Measurements from ENCODE around the gene LARGE1. TPM values are rescaled to one million over a fixed set of nuclear protein-coding genes. Genes with fewer than 3 reads are reported as not detected.

LARGE1 gene
- total and polyA plus RNA-seq, 2 of the 8 experiments (the other 6 are each of a cell fraction or from before 2014, with no cell fraction given), result 43.7 to 83.0 TPM

DNA sequence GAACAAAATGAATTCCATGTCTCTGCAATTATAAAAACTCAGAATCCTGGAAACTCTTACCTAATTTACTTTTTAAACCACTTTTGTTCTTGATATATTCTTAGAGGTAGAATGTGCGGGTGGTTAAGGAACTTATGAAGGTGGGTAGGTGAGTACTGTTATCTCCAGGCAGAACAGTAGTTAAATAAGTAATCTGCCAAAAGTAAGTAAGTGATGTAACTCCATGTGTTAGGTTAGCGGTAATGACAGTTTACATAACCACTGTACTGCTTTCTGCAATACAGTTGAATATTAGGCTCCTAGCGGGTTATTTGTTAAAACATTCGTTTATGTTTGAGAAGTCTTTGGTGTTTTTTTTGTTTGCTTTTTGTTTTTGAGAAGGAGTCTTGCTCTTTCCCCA is 7.1 kb downstream of the LARGE1 start:
- Histone ChIP-seq H2BK20ac (ENCODE audit: low read length) (no peak overlapping the region), H3K4me2 (ENCODE audit: insufficient read depth in 1 of 2, low read depth in 2 of 2, low read length in 2 of 2) (no peak overlapping the region), H3K4me3 (ENCODE audit: extremely low read depth in 1 of 4, insufficient read depth in 2 of 4, low read depth in 3 of 4, low read length in 4 of 4) (no peak overlapping the region), H3K4me1 (replicated peaks in 1 of 4; ENCODE audit: control insufficient read depth in 3 of 4, insufficient read depth in 4 of 4, low read length in 3 of 4) (peaks cover 7 to 35% (median 16%) of the 10 kb centered on the region in 4 experiments; a peak in 6 of 7 replicates), H3K9me3 (ENCODE audit: insufficient read depth in 2 of 2, low read depth in 1 of 2, low read length in 1 of 2) (no peaks in the 10 kb centered on the region), H3K14ac (ENCODE audit: insufficient read length) (no peak overlapping the region), H4K5ac (ENCODE audit: insufficient read length, low read depth, low read length) (no peak overlapping the region), H4K91ac (replicated peaks; ENCODE audit: insufficient read length, low read length) (no peak overlapping the region), H3K36me3 (ENCODE audit: control insufficient read depth in 2 of 4, insufficient read depth in 4 of 4, low read length in 3 of 4) (peaks cover 0 to 11% (median 0%) of the 10 kb centered on the region in 4 experiments; a peak in 1 of 8 replicates), H2BK15ac (ENCODE audit: low read length) (no peak overlapping the region), H3K56ac (replicated peaks; ENCODE audit: insufficient read length, low read depth, low read length) (no peak overlapping the region), H2AK5ac (ENCODE audit: low read depth, low read length) (no peak overlapping the region), H3K27ac (ENCODE audit: low read depth, low read length) (no peak overlapping the region), H3K4ac (replicated peaks; ENCODE audit: insufficient read length, low read depth, low read length) (no peak overlapping the region), H2BK5ac (ENCODE audit: low read depth, low read length) (no peak overlapping the region), H3K23me2 (ENCODE audit: low read depth, low read length) (peaks cover 3% of the 10 kb centered on the region; the same call in 1 of the 2 replicates), H4K20me1 (replicated peaks in 1 of 2; ENCODE audit: control insufficient read depth in 1 of 2, insufficient read depth in 2 of 2, low read length in 2 of 2) (peaks cover 33 to 39% of the 10 kb centered on the region in 2 experiments), H2BK120ac (replicated peaks; ENCODE audit: low read depth, low read length) (no peak overlapping the region), H3K23ac (ENCODE audit: insufficient read length) (no peak overlapping the region), H2BK12ac (ENCODE audit: low read depth, low read length) (no peak overlapping the region), H3K18ac (ENCODE audit: extremely low read depth, low read length) (no peak overlapping the region), H3K9ac (replicated peaks in 1 of 4; ENCODE audit: extremely low read depth in 1 of 4, low read depth in 3 of 4, low read length in 3 of 4) (no peak overlapping the region), H3K27me3 (replicated peaks in 1 of 4; ENCODE audit: control insufficient read depth in 3 of 4, extremely low read depth in 1 of 4, insufficient read depth in 3 of 4, low read length in 3 of 4) (no peaks in the 10 kb centered on the region), H3K79me1 (ENCODE audit: low read depth, low read length) (peaks cover 21% of the 10 kb centered on the region), H4K8ac (ENCODE audit: extremely low read depth, insufficient read depth, low read length) (no peak overlapping the region), H2AFZ (ENCODE audit: low read length) (no peak overlapping the region), H3K79me2 (ENCODE audit: control insufficient read depth in 1 of 2, insufficient read depth in 2 of 2, low read length in 2 of 2) (peaks cover 65 to 99% of the 10 kb centered on the region in 2 experiments)
- no peak for FAIRE-seq
- no peak for TF ChIP-seq GTF2F1 (IDR thresholded peaks at IDR 0.05; ENCODE audit: borderline replicate concordance, low read depth, low read length)
- TF ChIP-seq RAD21 (IDR thresholded peaks at IDR 0.05 in 1 of 2, conservative IDR thresholded peaks at IDR 0.05 in 1 of 2; ENCODE audit: low read depth in 2 of 2, low read length in 2 of 2), result no peak
- TF ChIP-seq RFX5 (IDR thresholded peaks at IDR 0.05; ENCODE audit: borderline replicate concordance, low read depth, low read length), result no peak
- TF ChIP-seq SIRT6 (IDR thresholded peaks at IDR 0.05; ENCODE audit: low read length), result no peak
- no peak for TF ChIP-seq SP2 (IDR thresholded peaks at IDR 0.05; ENCODE audit: low read length)
- no peak for TF ChIP-seq CREB1 (IDR thresholded peaks at IDR 0.05)
- TF ChIP-seq PHF8 (conservative IDR thresholded peaks at IDR 0.05; ENCODE audit: low read depth, low read length), result no peak
- TF ChIP-seq EGR1 (IDR thresholded peaks at IDR 0.05; ENCODE audit: borderline replicate concordance, low read depth, low read length), result no peak
- TF ChIP-seq JUN (IDR thresholded peaks at IDR 0.05; ENCODE audit: low read depth, low read length), result no peak
- TF ChIP-seq NRF1 (IDR thresholded peaks at IDR 0.05; ENCODE audit: low read depth, low read length), result no peak
- TF ChIP-seq GABPA (IDR thresholded peaks at IDR 0.05; ENCODE audit: borderline replicate concordance, insufficient read depth, low read length), result no peak
- no peak for DNase-seq (ENCODE audit: low read depth in 1 of 2, low spot score in 2 of 2)
- 95% methylated on average over 4 of the region's 4 CpGs; no CpG with 5 or more reads in 1 of the 2 experiments for WGBS, 2 experiments (ENCODE audit: extremely low coverage in 1 of 2, insufficient coverage in 1 of 2, insufficient read length in 1 of 2, insufficient replicate concordance in 2 of 2, low coverage in 1 of 2, low lambda C conversion rate in 2 of 2, missing lambda C conversion rate in 1 of 2)
- POLR2A ChIA-PET (ENCODE audit: partially characterized antibody), result interaction anchor here (1.3 kb wide), 1 partner anchor 95 kb away, joined by 3 read pairs; no protein-coding TSS in a partner anchor
- CTCF ChIA-PET (ENCODE audit: partially characterized antibody), result interaction anchor here (0.8 to 2.3 kb wide), 4 partner anchors 10 to 157 kb away, joined by 3 to 5 read pairs (median 4); no protein-coding TSS in a partner anchor
